Right atrium auricular region (tissue), 2 donors: ENCODE measurements around the gene ZNF385C. TPM values are rescaled to one million over a fixed set of nuclear protein-coding genes. Genes with fewer than 3 reads are reported as not detected.

Experiments
- DNase-seq: peaks from one replicate; pipeline ENCODE4 v3.0.0-alpha.2; 2019; ENCODE audit warnings: low spot score
- H3K27ac ChIP-seq, 2 donors: fragments of 200-600 bp; sonication (generic); 1 replicate in 1 of 2; 2 replicates in 1 of 2; pipeline ENCODE4 v1.5.1; 2016 to 2019
- H3K27me3 ChIP-seq, 2 donors: fragments of 200-600 bp; sonication (generic); one replicate each; pipeline versions ENCODE4 v1.5.1 to v1.6.0; 2017 to 2019
- H3K36me3 ChIP-seq: fragments of 200-600 bp; sonication (generic); one replicate; pipeline ENCODE4 v1.5.1; 2016
- H3K4me1 ChIP-seq, 2 donors: fragments of 200-600 bp; sonication (generic); one replicate each; pipeline versions ENCODE4 v1.5.1 to v1.6.0; 2017 to 2019
- H3K4me3 ChIP-seq, 2 donors: fragments of 200-600 bp; sonication (generic); 1 replicate in 1 of 2; 2 replicates in 1 of 2; pipeline ENCODE4 v1.5.1; 2017 to 2019; ENCODE audit warnings: mild to moderate bottlenecking in 1 of 2, moderate library complexity in 1 of 2
- H3K9me3 ChIP-seq, 2 donors: fragments of 200-600 bp; sonication (generic); one replicate each; pipeline ENCODE4 v1.5.1; 2019
- total RNA-seq, 2 donors: library from RNA; depleted of rRNA; stranded (reverse); fragments of >200 nt; gene quantifications; one replicate each; pipeline ENCODE4 v1.1.0, GENCODE V29; 2016
- TF ChIP-seq, protein P1 (sequence below), 2 donors: fragments of 200-600 bp; sonication (generic); IDR thresholded peaks; one replicate each; pipeline ENCODE4 v1.5.1; 2019; ENCODE audit warnings: antibody characterized with exemption in 2 of 2

ZNF385C gene
- total RNA-seq, 2 donors from 2014 or later: not detected

DNA sequence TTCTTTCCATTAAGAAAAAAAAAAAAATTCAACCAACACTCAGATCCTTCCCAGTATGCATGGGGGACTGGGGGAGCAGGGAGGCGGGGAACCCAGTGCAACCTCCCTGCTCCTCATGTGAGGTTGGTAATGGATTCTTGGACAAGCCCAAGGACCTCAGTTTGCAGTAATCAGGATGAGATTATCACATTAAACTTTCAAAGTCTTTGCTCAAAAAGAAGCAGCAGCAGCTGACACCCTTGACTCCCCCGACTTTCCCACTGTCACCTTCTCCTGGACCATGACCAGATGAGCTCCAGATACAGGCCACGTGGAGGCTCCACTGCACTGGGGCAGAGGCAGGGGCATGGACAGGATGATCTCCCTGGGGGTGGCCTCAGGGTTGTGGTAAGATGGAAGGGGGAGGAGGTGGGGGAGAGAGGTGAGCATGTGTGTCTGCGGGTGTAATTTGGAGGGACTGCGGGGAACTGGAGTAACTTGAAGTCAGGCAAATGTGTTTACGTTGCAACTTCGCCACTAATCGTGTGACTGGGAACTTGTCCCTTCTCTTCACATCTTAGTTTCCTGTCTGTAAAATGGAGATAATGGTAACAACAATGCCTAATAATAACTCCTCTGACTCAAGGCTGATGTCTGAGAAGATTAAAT is 19.8 kb downstream of the ZNF385C start:
- Histone ChIP-seq H3K27ac (no peak overlapping the region), H3K9me3 (no peaks in the 10 kb centered on the region), H3K4me1 (no peaks in the 10 kb centered on the region), H3K36me3 (no peaks in the 10 kb centered on the region), H3K27me3 (no peaks in the 10 kb centered on the region), H3K4me3 (no peak overlapping the region)
- TF ChIP-seq, protein P1, sequence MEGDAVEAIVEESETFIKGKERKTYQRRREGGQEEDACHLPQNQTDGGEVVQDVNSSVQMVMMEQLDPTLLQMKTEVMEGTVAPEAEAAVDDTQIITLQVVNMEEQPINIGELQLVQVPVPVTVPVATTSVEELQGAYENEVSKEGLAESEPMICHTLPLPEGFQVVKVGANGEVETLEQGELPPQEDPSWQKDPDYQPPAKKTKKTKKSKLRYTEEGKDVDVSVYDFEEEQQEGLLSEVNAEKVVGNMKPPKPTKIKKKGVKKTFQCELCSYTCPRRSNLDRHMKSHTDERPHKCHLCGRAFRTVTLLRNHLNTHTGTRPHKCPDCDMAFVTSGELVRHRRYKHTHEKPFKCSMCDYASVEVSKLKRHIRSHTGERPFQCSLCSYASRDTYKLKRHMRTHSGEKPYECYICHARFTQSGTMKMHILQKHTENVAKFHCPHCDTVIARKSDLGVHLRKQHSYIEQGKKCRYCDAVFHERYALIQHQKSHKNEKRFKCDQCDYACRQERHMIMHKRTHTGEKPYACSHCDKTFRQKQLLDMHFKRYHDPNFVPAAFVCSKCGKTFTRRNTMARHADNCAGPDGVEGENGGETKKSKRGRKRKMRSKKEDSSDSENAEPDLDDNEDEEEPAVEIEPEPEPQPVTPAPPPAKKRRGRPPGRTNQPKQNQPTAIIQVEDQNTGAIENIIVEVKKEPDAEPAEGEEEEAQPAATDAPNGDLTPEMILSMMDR (IDR thresholded peaks at IDR 0.05): no peak
- DNase-seq: no peak

DNA sequence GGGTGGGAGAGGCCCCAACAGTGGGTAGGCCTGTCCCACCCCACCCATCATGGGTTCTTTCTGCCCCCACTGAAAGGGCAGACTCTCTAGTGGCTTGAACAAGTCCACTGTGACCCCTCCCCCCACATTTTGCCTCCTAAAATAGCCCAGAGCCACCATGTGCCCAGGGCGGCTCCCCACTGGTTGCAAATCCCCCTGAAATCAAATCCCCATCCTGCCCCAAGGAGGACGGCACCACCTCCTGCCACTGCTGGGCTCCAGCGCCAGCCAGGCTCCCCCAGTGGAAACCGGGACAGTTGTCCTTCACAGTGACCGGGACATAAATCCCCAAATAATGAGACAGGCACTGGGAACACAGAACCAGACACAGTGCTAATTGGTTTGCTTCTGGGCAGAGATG is 20.5 kb downstream of the ZNF385C start:
- H3K4me3 ChIP-seq: no peak overlapping the region
- H3K4me1 ChIP-seq: peaks cover 0 to 1% of the 10 kb centered on the region in 2 donors
- no peaks in the 10 kb centered on the region for H3K9me3 ChIP-seq
- DNase-seq: no peak
- H3K27ac ChIP-seq: no peak overlapping the region
- peaks cover 0 to under 1% of the 10 kb centered on the region in 2 donors for H3K27me3 ChIP-seq
- no peaks in the 10 kb centered on the region for H3K36me3 ChIP-seq
- TF ChIP-seq, protein P1 (IDR thresholded peaks at IDR 0.05): no peak

DNA sequence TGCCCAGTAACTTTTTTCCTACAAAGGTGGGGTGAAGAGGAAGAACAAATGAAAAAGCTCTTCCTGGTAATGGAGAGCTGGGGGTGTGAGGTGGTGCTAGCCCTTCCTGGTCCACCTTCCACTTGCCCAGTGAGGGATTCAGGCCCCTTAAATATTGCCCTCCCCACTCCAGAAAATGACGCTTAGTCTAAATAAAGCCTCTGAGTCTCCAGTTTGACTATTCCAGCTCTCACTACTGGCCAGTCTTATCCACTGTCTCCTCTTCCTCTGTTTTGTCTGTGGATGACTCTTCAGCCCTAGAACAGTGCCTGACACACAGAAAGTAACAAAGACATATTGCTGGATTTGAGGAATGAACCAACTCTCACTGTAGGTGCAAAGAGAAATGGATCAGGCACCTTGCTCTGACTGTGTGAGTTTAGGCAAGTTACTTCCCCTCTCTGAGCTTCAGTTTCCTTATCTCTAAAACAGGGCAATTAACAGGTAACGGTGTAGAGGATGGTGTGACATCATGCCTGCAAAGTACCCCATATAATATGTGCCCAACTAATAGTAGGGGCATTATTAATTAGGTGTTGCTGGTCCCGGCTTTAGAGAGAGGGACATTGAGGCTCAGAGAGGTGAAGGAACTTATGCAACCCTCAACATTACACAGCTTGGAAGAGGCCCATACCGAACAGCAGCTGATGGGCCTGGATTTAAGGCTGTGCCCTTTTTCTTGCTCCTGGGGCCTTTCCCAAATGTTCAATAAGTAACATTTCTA is 21.3 kb downstream of the ZNF385C start:
- peaks cover 0 to 5% of the 10 kb centered on the region in 2 donors for H3K27me3 ChIP-seq

DNA sequence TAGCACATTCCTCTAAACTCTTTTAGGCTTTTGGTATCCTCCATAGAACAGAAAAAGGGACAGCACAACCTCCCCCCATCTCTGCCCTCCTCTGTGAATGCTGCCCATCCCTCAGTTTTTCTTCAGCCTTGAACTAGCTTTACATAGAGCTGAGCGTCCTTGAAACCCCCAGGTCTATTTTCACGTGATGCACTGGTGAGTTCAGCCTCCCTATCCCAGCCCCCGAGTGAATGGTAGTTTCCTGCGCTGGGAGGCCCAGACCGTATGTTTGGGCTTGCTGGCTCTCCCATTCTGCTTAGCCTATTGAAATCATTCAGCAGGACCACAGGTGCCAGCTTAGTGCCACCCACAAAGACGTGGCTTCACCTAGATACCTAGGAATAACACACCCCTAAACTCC is 22.5 kb downstream of the ZNF385C start:
- TF ChIP-seq, protein P1 (IDR thresholded peaks at IDR 0.05): no peak
- no peak overlapping the region for H3K27ac ChIP-seq
- no peaks in the 10 kb centered on the region for H3K9me3 ChIP-seq
- no peak for DNase-seq
- H3K36me3 ChIP-seq: no peaks in the 10 kb centered on the region
- peaks cover 0 to 12% of the 10 kb centered on the region in 2 donors for H3K27me3 ChIP-seq
- no peak overlapping the region for H3K4me3 ChIP-seq
- peaks cover 0 to 9% of the 10 kb centered on the region in 2 donors for H3K4me1 ChIP-seq

More for the DNA sequence above, 21.3 kb downstream of the ZNF385C start:
- Histone ChIP-seq H3K4me1 (peaks cover 0 to 9% of the 10 kb centered on the region in 2 donors), H3K9me3 (no peaks in the 10 kb centered on the region), H3K27ac (no peak overlapping the region), H3K4me3 (no peak overlapping the region), H3K36me3 (no peaks in the 10 kb centered on the region)
- TF ChIP-seq, protein P1 (IDR thresholded peaks at IDR 0.05): no peak
- no peak for DNase-seq

DNA sequence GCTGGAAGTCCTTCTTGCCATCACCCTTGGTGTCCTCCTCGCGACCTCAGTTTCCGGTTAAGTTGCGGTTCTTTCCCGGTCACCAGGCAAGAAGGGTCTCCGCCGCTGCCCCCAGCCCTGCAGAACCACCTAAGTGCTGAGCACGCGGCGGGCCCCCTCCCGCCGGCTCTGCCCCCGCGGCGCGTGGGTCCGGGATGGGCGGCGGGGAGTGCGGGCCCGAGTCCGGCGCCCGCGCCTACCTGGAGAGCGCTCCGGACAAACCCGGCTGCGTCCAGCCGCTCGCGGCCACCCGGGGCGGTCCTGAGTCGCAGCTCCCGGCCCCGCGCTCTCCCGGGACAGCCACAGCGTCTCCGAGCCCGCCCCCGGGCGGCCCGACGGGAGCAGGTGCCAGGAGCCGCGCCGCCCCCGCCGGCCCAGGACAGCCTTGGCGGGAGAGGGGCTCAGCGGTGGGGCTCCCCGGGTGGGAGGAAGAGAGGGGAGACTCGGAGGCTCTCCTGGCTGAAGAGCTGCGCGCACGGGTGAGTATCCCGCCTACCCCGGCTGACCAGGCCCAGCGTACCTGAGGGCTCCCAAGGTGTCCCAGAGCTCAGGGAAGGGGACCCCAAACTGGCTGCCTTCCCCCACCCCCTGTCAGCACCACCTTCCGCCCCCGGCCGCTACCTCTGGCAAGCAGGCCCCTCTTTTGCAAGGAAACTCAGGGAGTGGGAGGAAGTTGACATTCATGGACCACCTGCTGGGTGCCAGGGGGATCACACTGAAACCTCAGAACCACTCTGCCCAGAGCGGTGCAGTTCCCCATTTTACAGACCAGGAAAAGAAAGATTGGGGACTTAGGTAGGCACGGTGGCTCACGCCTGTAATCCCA is 25.7 kb downstream of the ZNF385C start:
- Histone ChIP-seq H3K9me3 (no peaks in the 10 kb centered on the region), H3K27ac (no peak overlapping the region), H3K27me3 (peaks cover 0 to 12% of the 10 kb centered on the region in 2 donors), H3K4me3 (peak overlapping the region; percentile 15 to 43), H3K4me1 (peaks cover 0 to 9% of the 10 kb centered on the region in 2 donors), H3K36me3 (no peaks in the 10 kb centered on the region)
- TF ChIP-seq, protein P1 (IDR thresholded peaks at IDR 0.05): no peak
- no peak for DNase-seq
